ENCODE data around the gene CDCA7. TPM values are rescaled to one million over a fixed set of nuclear protein-coding genes. Genes with fewer than 3 reads are reported as not detected.
"Not testable (repeated sequence)": the region's sequence is repeated elsewhere in the genome, so short reads cannot be mapped to it uniquely, and the experiment has no call there.

The CDCA7 gene
- total RNA-seq = 128 and 129 TPM in 2 replicates

GRCh38 chr2:173354582-173355131 is at the start of gene CDCA7:
Gene CDCA7, plus strand, starts transcription at chr2:173354872. Its CDS starts 92 bp downstream, at chr2:173354964.
- intact Hi-C loops (cut with micrococcal nuclease) = loop anchor here (1.0 to 10.0 kb wide), 12 partner anchors 14 to 1133 kb away; partner anchors contain the start of gene GPR155
- H3K27me3 Mint-ChIP-seq (ENCODE audit: low read depth) = peaks cover 8% of the 10 kb centered on the region
- peak within 1 kb of the TSS; percentile 98 for H3K27ac Mint-ChIP-seq
- H3K4me3 Mint-ChIP-seq (ENCODE audit: low read depth) = peak within 1 kb of the TSS; percentile 92
- DNase-seq (ENCODE audit: low spot score) = peak; percentile 79
- H3K9me3 Mint-ChIP-seq = no peaks in the 10 kb centered on the region
- peaks cover 59% of the 10 kb centered on the region for H3K4me1 Mint-ChIP-seq (ENCODE audit: low read depth)
- H3K36me3 Mint-ChIP-seq (ENCODE audit: low read depth) = peaks cover 39% of the 10 kb centered on the region

- no peak overlapping the region for H3K27ac Mint-ChIP-seq
- intact Hi-C loops (cut with micrococcal nuclease) = no loop called here
- no peaks in the 10 kb centered on the region for H3K36me3 Mint-ChIP-seq (ENCODE audit: low read depth)
- no peak for DNase-seq (ENCODE audit: low spot score)
- H3K4me3 Mint-ChIP-seq (ENCODE audit: low read depth) = no peak overlapping the region
- H3K4me1 Mint-ChIP-seq (ENCODE audit: low read depth) = peaks cover 8% of the 10 kb centered on the region
- no peaks in the 10 kb centered on the region for H3K27me3 Mint-ChIP-seq (ENCODE audit: low read depth)
- peaks cover 21% of the 10 kb centered on the region for H3K9me3 Mint-ChIP-seq
Measured at GRCh38 chr2:173305303-173305702, 49.4 kb upstream of the CDCA7 start.

- peaks cover 7% of the 10 kb centered on the region for H3K9me3 Mint-ChIP-seq
- H3K4me3 Mint-ChIP-seq (ENCODE audit: low read depth) = no peak overlapping the region
- no peaks in the 10 kb centered on the region for H3K36me3 Mint-ChIP-seq (ENCODE audit: low read depth)
- intact Hi-C loops (cut with micrococcal nuclease) = no loop called here
- H3K4me1 Mint-ChIP-seq (ENCODE audit: low read depth) = peaks cover 8% of the 10 kb centered on the region
- no peak overlapping the region for H3K27ac Mint-ChIP-seq
- no peak for DNase-seq (ENCODE audit: low spot score)
- H3K27me3 Mint-ChIP-seq (ENCODE audit: low read depth) = no peaks in the 10 kb centered on the region
Measured at GRCh38 chr2:173307293-173307692, 47.4 kb upstream of the CDCA7 start.

GRCh38 chr2:173309370-173309769 is 45.3 kb upstream of the CDCA7 start:
- H3K36me3 Mint-ChIP-seq (ENCODE audit: low read depth); H3K9me3 Mint-ChIP-seq; H3K27me3 Mint-ChIP-seq (ENCODE audit: low read depth); H3K4me1 Mint-ChIP-seq (ENCODE audit: low read depth); H3K4me3 Mint-ChIP-seq (ENCODE audit: low read depth); DNase-seq (ENCODE audit: low spot score); intact Hi-C loops (cut with micrococcal nuclease); H3K27ac Mint-ChIP-seq: not testable (repeated sequence)

- Mint-ChIP-seq H3K36me3 (ENCODE audit: low read depth) (no peaks in the 10 kb centered on the region), H3K4me3 (ENCODE audit: low read depth) (no peak overlapping the region)
Measured at GRCh38 chr2:173311844-173312606, 42.6 kb upstream of the CDCA7 start.

GRCh38 chr2:173323371-173323770 is 31.3 kb upstream of the CDCA7 start:
- no peak for DNase-seq (ENCODE audit: low spot score)
- Mint-ChIP-seq H3K27me3 (ENCODE audit: low read depth) (peaks cover 17% of the 10 kb centered on the region), H3K27ac (no peak overlapping the region), H3K4me3 (ENCODE audit: low read depth) (no peak overlapping the region), H3K9me3 (peaks cover 15% of the 10 kb centered on the region), H3K4me1 (ENCODE audit: low read depth) (no peaks in the 10 kb centered on the region), H3K36me3 (ENCODE audit: low read depth) (no peaks in the 10 kb centered on the region)
- intact Hi-C loops (cut with micrococcal nuclease) = no loop called here

More at GRCh38 chr2:173311844-173312606, 42.6 kb upstream of the CDCA7 start:
- no peak for DNase-seq (ENCODE audit: low spot score)
- intact Hi-C loops (cut with micrococcal nuclease) = no loop called here
- H3K4me1 Mint-ChIP-seq (ENCODE audit: low read depth) = peaks cover 5% of the 10 kb centered on the region
- H3K27ac Mint-ChIP-seq = no peak overlapping the region
- peaks cover 11% of the 10 kb centered on the region for H3K27me3 Mint-ChIP-seq (ENCODE audit: low read depth)
- H3K9me3 Mint-ChIP-seq = peaks cover 3% of the 10 kb centered on the region

GRCh38 chr2:173326806-173327205 is 27.9 kb upstream of the CDCA7 start:
- intact Hi-C loops (cut with micrococcal nuclease) = no loop called here
- peaks cover 29% of the 10 kb centered on the region for H3K9me3 Mint-ChIP-seq

GRCh38 chr2:173327421-173327820 is 27.3 kb upstream of the CDCA7 start:
- no peaks in the 10 kb centered on the region for H3K36me3 Mint-ChIP-seq (ENCODE audit: low read depth)
- H3K4me1 Mint-ChIP-seq (ENCODE audit: low read depth) = no peaks in the 10 kb centered on the region
- H3K27ac Mint-ChIP-seq = no peak overlapping the region
- no peak overlapping the region for H3K4me3 Mint-ChIP-seq (ENCODE audit: low read depth)
- peaks cover 35% of the 10 kb centered on the region for H3K9me3 Mint-ChIP-seq
- DNase-seq (ENCODE audit: low spot score) = no peak
- intact Hi-C loops (cut with micrococcal nuclease) = no loop called here
- H3K27me3 Mint-ChIP-seq (ENCODE audit: low read depth) = peaks cover 12% of the 10 kb centered on the region

More at GRCh38 chr2:173326806-173327205, 27.9 kb upstream of the CDCA7 start:
- peaks cover 12% of the 10 kb centered on the region for H3K27me3 Mint-ChIP-seq (ENCODE audit: low read depth)
- DNase-seq (ENCODE audit: low spot score) = no peak
- H3K27ac Mint-ChIP-seq = no peak overlapping the region
- no peaks in the 10 kb centered on the region for H3K36me3 Mint-ChIP-seq (ENCODE audit: low read depth)
- no peak overlapping the region for H3K4me3 Mint-ChIP-seq (ENCODE audit: low read depth)
- no peaks in the 10 kb centered on the region for H3K4me1 Mint-ChIP-seq (ENCODE audit: low read depth)

GRCh38 chr2:173333003-173333402 is 21.7 kb upstream of the CDCA7 start:
- DNase-seq (ENCODE audit: low spot score); intact Hi-C loops (cut with micrococcal nuclease): not testable (repeated sequence)

GRCh38 chr2:173339807-173340206 is 14.9 kb upstream of the CDCA7 start:
- Mint-ChIP-seq H3K4me3 (ENCODE audit: low read depth) (no peak overlapping the region), H3K27ac (no peak overlapping the region), H3K4me1 (ENCODE audit: low read depth) (peaks cover 5% of the 10 kb centered on the region), H3K27me3 (ENCODE audit: low read depth) (peaks cover 10% of the 10 kb centered on the region), H3K9me3 (peaks cover 5% of the 10 kb centered on the region), H3K36me3 (ENCODE audit: low read depth) (no peaks in the 10 kb centered on the region)
- DNase-seq (ENCODE audit: low spot score) = no peak
- intact Hi-C loops (cut with micrococcal nuclease) = no loop called here

More at GRCh38 chr2:173333003-173333402, 21.7 kb upstream of the CDCA7 start:
- not testable (repeated sequence) for H3K4me1 Mint-ChIP-seq (ENCODE audit: low read depth); H3K36me3 Mint-ChIP-seq (ENCODE audit: low read depth); H3K27ac Mint-ChIP-seq; H3K4me3 Mint-ChIP-seq (ENCODE audit: low read depth)
- Mint-ChIP-seq H3K27me3 (ENCODE audit: low read depth) (peaks cover 11% of the 10 kb centered on the region), H3K9me3 (peaks cover 41% of the 10 kb centered on the region)

GRCh38 chr2:173343921-173344320 is 10.8 kb upstream of the CDCA7 start:
- Mint-ChIP-seq H3K9me3 (peaks cover 19% of the 10 kb centered on the region), H3K4me3 (ENCODE audit: low read depth) (no peak overlapping the region), H3K36me3 (ENCODE audit: low read depth) (peaks cover 3% of the 10 kb centered on the region), H3K27me3 (ENCODE audit: low read depth) (peaks cover 1% of the 10 kb centered on the region), H3K4me1 (ENCODE audit: low read depth) (no peaks in the 10 kb centered on the region), H3K27ac (no peak overlapping the region)
- no peak for DNase-seq (ENCODE audit: low spot score)
- intact Hi-C loops (cut with micrococcal nuclease) = no loop called here

GRCh38 chr2:173346035-173346434 is 8.6 kb upstream of the CDCA7 start:
- intact Hi-C loops (cut with micrococcal nuclease) = no loop called here
- peaks cover 19% of the 10 kb centered on the region for H3K9me3 Mint-ChIP-seq
- peaks cover 3% of the 10 kb centered on the region for H3K36me3 Mint-ChIP-seq (ENCODE audit: low read depth)
- no peak overlapping the region for H3K4me3 Mint-ChIP-seq (ENCODE audit: low read depth)
- peaks cover 6% of the 10 kb centered on the region for H3K4me1 Mint-ChIP-seq (ENCODE audit: low read depth)
- no peak overlapping the region for H3K27ac Mint-ChIP-seq
- peaks cover 1% of the 10 kb centered on the region for H3K27me3 Mint-ChIP-seq (ENCODE audit: low read depth)
- DNase-seq (ENCODE audit: low spot score) = no peak

Measured in activated T-helper 2 cell treated with anti-CD3 and anti-CD28 coated beads, Interferon-gamma antibody, Interleukin-2, Interleukin-4, amounts not matched to agents 10 μg/mL and 5 μg/mL and 100 μg/mL, durations not matched to agents 14 hours and 24 hours and 36 hours (primary cell).